SIG-M5 (cell line): ENCODE results near the gene HCN2.
"Not testable (repeated sequence)": the region's sequence is repeated elsewhere in the genome, so short reads cannot be mapped to it uniquely, and the experiment has no call there.

ENCODE experiments used
- DNase-seq: peaks from one replicate; lab custom pipeline; 2025; lab: John Stamatoyannopoulos, UW

HCN2 gene

GRCh38 chr19:585551-586110 is 4.0 kb upstream of the HCN2 start:
- DNase-seq, result no peak

DNA sequence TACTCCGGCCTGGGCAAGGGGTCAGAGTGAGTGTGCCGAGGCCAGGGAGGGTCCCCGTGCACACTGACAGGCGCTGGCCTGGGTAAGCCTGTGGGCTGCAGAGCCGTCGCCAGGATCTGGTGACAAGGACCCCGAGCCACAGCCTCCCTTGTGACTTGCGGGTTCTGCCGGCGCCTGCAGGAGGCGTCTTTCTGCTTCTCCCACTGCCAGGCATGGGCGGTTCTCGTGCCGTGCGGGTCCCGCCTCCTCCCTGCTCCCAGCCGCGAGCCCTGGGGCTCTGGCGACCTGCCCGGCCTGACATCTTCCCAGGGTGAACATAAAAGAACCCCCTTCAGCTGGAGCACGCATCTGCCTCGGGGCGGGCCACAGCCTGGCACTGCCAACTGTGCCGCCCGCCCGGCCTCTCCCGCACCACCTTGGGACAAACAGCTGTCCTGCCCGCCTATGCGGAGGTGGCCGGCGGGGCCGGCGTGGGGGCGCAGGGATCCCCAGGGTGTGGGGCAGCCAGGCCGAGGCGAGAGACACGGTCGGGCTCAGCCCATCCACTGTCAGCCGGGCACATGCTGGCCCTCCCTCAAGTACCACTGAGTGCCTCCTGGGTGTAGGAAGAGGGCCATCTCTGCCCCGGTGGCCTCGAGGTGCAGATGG is 1.5 kb upstream of the HCN2 start:
- DNase-seq, result no peak

DNA sequence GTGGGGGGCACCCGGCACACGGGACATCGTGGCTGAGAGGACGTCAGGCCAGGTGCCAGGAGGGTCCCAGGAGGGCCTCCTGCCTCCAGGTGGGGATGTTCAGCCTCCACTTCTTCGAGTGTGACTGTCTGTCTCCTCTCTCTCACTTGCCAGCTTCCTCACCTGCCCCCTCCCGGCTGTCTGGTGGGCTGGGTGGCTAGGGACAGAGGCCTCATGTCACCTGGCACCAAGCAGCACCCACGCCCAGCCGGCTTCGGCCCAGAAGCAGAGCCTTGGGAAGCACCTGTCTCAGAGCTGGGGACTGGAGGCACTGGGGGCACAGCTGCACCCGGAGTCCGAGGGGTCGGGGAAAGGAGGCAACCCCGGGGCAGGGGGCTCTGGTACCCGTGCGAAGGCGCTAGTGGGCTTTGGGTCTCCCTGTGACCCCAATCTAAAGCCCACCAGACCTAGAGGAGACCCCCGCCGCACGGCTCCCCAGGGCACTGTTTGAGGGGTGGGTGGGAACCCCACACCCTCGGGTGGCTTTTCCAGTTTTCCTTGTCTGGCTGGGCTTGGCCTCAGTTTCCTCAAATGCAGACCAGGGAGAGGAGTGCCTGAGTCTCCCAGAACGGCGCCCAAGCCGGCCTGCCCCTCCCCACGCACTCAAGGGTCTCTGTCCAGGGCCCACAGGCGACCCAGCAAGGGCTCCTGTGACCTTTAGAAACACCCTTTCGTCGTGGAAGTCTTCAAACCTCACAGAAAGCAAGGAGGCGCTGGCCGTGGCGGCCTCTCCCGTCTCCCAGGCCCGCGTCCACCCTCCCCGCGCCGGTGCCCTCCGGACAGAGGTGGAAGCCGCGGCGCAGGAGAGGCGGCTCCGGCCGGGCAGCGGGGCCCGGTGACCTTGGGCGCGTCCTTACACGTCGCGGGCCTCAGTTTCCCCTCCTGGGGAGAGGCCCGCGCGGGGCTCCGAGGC is 664 bp upstream of the HCN2 start:
- no peak for DNase-seq

DNA sequence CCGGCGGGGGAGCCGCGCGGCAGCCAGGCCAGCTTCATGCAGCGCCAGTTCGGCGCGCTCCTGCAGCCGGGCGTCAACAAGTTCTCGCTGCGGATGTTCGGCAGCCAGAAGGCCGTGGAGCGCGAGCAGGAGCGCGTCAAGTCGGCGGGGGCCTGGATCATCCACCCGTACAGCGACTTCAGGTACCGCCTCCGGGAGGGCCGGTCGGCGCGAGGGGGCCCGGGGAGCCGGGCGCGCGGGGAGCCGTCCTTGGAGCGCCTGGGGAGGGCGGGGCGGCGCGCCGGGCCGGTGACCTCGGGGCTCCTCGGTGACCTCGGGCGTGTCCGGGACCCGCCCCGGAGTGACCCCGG is 690 bp downstream of the HCN2 start:
- no peak for DNase-seq

DNA sequence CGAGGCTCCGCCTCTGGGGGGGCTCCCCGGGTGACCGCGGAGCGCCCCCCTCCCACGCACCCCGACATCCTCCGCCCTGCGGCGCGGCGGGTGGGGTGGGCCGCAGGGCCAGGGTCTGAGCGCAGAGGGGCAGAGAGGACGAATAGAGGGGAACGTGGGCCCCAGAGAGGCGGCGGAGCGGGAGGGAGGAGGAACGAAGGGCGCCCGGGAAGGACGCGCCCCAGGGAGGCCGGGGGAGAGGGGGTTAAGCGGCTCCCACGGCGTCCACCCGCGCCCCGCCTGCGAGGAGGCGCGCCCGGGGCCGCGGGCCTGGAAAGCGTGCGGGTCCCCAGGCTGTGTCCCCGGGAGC is 1.0 kb downstream of the HCN2 start:
- no peak for DNase-seq

GRCh38 chr19:591099-591958 is 1.6 kb downstream of the HCN2 start:
- DNase-seq, result no peak

GRCh38 chr19:592101-592500 is 2.4 kb downstream of the HCN2 start:
- no peak for DNase-seq

GRCh38 chr19:593055-593454 is 3.4 kb downstream of the HCN2 start:
- no peak for DNase-seq

DNA sequence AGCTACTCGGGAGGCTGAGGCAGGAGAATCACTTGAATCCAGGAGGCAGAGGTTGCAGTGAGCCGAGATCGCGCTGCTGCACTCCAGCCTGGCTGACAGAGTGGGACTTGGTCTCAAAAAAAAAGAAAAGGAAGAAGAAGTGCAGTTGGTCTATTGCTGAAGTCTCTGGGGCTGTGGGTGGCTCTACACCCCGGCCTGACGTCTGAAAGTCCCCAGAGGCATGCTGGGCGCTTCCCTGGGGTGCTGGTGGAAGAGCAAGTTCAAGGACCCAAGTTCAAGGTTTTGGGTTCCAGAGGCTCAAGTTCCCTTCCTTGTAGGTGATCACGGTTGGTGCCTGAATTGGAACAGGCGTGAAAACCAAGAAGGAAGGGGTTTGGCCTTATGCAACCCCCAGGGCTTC is 3.8 kb downstream of the HCN2 start:
- no peak for DNase-seq

GRCh38 chr19:594265-594870 is 4.7 kb downstream of the HCN2 start:
- DNase-seq, result no peak

- DNase-seq, result no peak
Observed at GRCh38 chr19:595326-596262, 5.9 kb downstream of the HCN2 start.

GRCh38 chr19:596263-596655 is 6.6 kb downstream of the HCN2 start:
- no peak for DNase-seq

DNA sequence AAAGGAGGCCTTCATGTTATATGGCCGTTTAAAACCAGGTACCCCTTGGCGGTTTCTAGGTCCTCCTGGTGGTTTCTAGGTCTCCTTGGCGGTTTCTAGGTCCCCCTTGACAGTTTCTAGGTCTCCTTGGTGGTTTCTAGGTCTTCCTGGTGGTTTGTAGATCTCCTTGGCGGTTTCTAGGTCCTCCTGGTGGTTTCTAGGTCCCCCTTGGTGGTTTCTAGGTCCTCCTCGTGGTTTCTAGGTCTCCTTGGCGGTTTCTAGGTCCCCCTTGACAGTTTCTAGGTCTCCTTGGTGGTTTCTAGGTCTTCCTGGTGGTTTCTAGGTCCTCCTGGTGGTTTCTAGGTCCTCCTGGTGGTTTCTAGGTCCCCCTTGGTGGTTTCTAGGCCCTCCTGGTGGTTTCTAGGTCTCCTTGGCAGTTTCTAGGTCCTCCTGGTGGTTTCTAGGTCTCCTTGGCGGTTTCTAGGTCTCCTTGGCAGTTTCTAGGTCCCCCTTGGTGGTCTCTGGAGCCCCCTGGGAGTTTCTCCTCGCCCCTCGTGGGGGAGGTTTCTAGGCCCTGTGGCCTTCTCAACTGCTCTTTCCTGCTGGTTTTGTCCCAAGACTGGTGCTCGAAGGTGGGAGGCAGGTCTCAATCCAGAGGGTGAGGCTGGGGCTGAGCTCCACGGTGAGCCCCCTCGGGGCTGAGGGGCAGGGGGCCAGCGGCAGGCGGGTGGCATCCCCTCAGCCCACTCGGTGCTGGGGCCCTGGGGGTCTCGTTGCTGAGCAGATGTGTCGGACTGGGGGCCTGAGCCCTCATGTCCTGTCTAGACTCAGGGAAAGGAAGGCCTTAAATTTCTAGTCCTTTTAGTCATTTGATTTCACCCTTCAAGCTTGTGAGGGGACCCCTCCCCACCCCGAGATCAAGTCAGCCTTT is 8.0 kb downstream of the HCN2 start:
- DNase-seq, result no peak

- no peak for DNase-seq
Observed at GRCh38 chr19:601310-601709, 11.6 kb downstream of the HCN2 start.

DNA sequence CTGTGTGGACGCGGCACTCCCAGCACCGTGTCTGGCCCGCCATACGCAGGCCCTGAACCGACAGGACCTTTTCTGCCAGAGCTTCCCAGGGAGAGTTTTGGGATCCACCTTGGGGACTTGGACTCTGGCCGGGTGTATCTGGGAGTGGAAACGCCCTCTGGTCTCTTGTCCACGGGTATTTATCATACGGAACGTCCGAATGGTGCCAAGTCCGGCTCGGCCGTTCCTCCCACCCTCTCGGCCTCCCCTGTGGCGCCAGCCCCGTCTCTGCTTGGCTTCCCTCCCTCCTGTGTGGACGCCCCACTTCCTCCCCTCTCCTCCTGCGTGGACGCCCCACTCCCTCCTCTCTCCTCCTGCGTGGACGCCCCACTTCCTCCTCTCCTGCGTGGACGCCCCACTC is 12.1 kb downstream of the HCN2 start:
- no peak for DNase-seq

GRCh38 chr19:602391-603301 is 13.0 kb downstream of the HCN2 start:
- no peak for DNase-seq

GRCh38 chr19:603302-603639 is 13.6 kb downstream of the HCN2 start:
- DNase-seq, result not testable (repeated sequence)

- not testable (repeated sequence) for DNase-seq
Observed at GRCh38 chr19:603779-604178, 14.1 kb downstream of the HCN2 start.

DNA sequence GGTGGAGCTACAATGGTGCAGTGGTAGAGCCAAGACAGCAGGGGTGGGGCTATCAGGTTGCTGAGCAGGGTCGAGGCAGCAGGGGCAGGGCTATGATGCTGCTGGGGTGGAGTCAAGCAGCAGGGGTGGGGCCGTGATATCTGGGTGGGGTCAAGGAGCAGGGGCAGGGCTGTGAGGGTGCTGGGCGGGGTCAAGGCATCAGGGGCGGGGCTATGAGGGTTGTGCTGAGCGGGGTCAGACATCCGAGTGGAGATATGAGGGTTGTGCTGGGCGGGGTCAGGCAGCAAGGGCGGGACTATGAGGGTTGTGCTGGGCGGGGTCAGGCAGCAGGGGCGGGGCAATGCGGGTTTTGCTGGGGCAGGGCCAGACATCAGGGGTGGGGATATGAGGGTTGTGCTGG is 14.7 kb downstream of the HCN2 start:
- no peak for DNase-seq
